Activated CD4-positive, alpha-beta memory T cell treated with anti-CD3 and anti-CD28 coated beads for 36 hours (primary cell): ENCODE measurements around the gene HRH3. TPM values are rescaled to one million over a fixed set of nuclear protein-coding genes. Genes with fewer than 3 reads are reported as not detected.

Experiments
- CTCF ChIA-PET: fragments of 350-600 bp; sonication (Branson Sonifier 250); formaldehyde crosslinking; loops from one replicate; lab custom pipeline; 2021; ENCODE audit warnings: antibody characterized with exemption, inconsistent platforms; lab: Charles Lee
- POLR2A ChIA-PET: fragments of 350-600 bp; sonication (Branson Sonifier 250); formaldehyde crosslinking; loops from one replicate; lab custom pipeline; 2021; ENCODE audit warnings: antibody characterized with exemption; lab: Charles Lee
- DNase-seq: peaks from one replicate; pipeline ENCODE4 v3.0.0-alpha.2; 2020
- H3K27ac Mint-ChIP-seq: one replicate; pipeline ENCODE4 v1.8.0; 2021; ENCODE audit warnings: mixed read lengths
- H3K27me3 Mint-ChIP-seq: one replicate; pipeline ENCODE4 v1.8.0; 2021; ENCODE audit warnings: mixed read lengths
- H3K36me3 Mint-ChIP-seq: one replicate; pipeline ENCODE4 v1.8.0; 2021; ENCODE audit warnings: mixed read lengths
- H3K4me1 Mint-ChIP-seq: one replicate; pipeline ENCODE4 v1.8.0; 2021; ENCODE audit warnings: low read depth, mixed read lengths
- H3K4me3 Mint-ChIP-seq: one replicate; pipeline ENCODE4 v1.8.0; 2021; ENCODE audit warnings: mild to moderate bottlenecking, mixed read lengths
- H3K9me3 Mint-ChIP-seq: one replicate; pipeline ENCODE4 v1.8.0; 2021; ENCODE audit warnings: mixed read lengths
- intact Hi-C: fragments of 100-400 bp; cut with micrococcal nuclease; formaldehyde crosslinking; loops from one replicate; pipeline ENCODE4 v1.15.1; 2023
- total RNA-seq, 2 experiments: library from RNA; stranded (reverse); gene quantifications; one replicate each; pipeline ENCODE4 v1.2.3, GENCODE V29; 2021

Gene HRH3
- total RNA-seq, 2 experiments from 2014 or later, result not detected

DNA sequence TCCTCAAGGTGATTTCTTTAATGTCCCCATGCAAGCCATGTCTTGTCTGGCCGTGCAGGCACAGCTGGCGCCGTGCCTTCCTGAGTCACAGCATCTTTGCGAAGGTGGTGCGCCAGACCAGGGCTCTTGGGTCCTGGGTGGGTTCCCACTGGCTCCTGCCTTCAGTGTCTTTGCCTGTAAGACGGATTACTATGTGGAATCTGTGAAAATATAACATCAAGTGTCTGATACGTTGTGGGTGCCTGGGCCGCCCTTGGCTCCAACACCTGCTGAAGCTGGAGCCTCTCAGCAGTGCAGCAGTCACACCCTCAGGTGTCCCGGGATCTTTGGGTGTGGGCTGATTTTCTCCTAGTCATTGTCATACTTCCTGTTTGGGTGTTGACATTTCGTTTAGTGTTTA, 21.4 kb upstream of the HRH3 start:
- ChIA-PET POLR2A (no interaction called here), CTCF (no interaction called here)
- no peaks in the 10 kb centered on the region for H3K36me3 Mint-ChIP-seq
- no peaks in the 10 kb centered on the region for H3K27me3 Mint-ChIP-seq
- intact Hi-C loops, result no loop called here
- peak overlapping the region; percentile 46 for H3K27ac Mint-ChIP-seq
- peaks cover 47% of the 10 kb centered on the region for H3K4me1 Mint-ChIP-seq
- no peak overlapping the region for H3K4me3 Mint-ChIP-seq
- DNase-seq, result no peak
- no peaks in the 10 kb centered on the region for H3K9me3 Mint-ChIP-seq

GRCh38 chr20:62240020-62240685, 20.1 kb upstream of the HRH3 start:
- no peaks in the 10 kb centered on the region for H3K27me3 Mint-ChIP-seq
- ChIA-PET POLR2A (no interaction called here), CTCF (no interaction called here)
- intact Hi-C loops, result no loop called here
- H3K36me3 Mint-ChIP-seq, result no peaks in the 10 kb centered on the region
- H3K9me3 Mint-ChIP-seq, result no peaks in the 10 kb centered on the region
- peak overlapping the region; percentile 78 for H3K4me3 Mint-ChIP-seq
- no peak for DNase-seq
- no peak overlapping the region for H3K27ac Mint-ChIP-seq
- peaks cover 42% of the 10 kb centered on the region for H3K4me1 Mint-ChIP-seq

DNA sequence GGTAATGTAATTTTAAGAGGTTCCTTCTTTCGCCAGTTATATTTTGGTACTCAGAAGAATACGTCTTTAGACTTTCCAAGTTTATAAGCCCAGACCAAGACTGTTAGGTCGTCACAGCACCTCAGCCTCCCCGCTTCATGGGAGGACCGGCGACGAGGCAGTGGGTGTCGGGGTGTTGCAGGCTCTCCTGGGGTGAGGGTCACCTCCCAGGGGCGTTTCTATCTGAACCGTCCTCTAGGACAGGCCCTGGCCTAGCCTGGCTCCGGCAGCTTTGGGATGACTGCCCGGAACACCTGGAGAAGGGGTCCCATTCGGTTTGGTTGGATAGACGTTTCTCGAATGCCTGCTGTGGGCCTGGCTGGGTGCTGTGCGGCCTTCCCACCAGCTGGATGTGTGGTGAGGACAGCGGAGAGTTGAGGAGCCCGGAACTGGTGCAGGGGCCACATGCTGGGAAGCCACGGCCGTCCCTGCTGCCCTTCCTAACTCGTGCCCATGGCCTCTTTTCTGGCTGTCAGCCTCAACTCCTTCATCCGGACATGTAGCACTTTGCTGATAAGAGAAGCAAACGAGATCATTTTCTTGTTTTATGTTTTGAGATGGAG, 19.3 kb upstream of the HRH3 start:
- Mint-ChIP-seq H3K4me3 (peak overlapping the region; percentile 78), H3K4me1 (peaks cover 38% of the 10 kb centered on the region), H3K27ac (peak overlapping the region; percentile 33), H3K36me3 (no peaks in the 10 kb centered on the region), H3K9me3 (no peaks in the 10 kb centered on the region), H3K27me3 (no peaks in the 10 kb centered on the region)
- POLR2A ChIA-PET, result no interaction called here
- intact Hi-C loops, result loop anchor here (5.0 to 10.0 kb wide), 2 partner anchors 148 to 175 kb away; partner anchors contain the start of genes RPS21 and TAF4
- no peak for DNase-seq
- CTCF ChIA-PET, result no interaction called here

- H3K36me3 Mint-ChIP-seq, result no peaks in the 10 kb centered on the region
Measured at GRCh38 chr20:62238569-62239277, 18.6 kb upstream of the HRH3 start.

DNA sequence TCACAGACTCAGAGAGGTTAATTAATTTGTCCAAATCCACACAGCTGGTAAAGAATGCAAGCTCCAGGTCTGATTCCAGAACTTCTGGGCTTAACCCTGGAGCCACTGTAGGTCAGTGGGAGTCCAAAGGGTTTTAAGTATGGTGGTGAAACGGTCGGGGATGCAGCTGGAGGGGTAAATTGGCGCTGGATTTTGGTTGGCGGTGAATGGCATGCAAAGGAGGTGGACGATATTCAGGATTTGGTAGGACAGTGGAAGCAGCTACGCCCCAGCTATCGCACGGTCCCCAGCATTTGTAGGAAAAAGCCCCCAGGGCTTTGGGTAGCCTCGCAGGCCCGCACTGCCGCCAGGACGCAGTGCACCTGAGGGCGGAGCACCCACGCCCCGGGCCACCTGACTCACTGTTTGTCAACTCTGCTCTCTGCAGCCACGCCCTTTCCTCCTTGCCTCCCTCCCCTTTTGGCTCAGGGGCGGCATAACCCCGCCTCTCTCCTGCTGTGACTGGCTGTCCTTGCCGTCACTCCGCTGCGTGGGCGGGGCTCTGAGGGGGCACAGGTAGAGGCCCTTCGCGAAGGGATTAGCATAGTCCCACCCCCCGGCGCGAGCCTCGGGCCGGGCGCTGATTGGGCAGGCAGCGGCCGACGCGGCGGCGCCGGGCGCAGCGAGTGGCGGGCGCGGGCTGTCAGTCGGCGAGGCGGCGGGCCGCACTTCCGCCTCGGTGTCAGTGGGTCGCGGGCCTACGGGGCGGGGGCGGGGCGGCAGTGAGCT, 17.9 kb upstream of the HRH3 start, which contains the start of gene OSBPL2:
OSBPL2 (plus strand) TSS at position 721 of the 768 bp plus-strand sequence. CDS start 17,664 bp downstream, outside the sequence.
- Mint-ChIP-seq H3K27ac (peak within 1 kb of the TSS; percentile 80), H3K9me3 (peaks cover 4% of the 10 kb centered on the region), H3K36me3 (no peaks in the 10 kb centered on the region), H3K4me3 (peak within 1 kb of the TSS; percentile 78), H3K27me3 (no peaks in the 10 kb centered on the region), H3K4me1 (peaks cover 37% of the 10 kb centered on the region)
- intact Hi-C loops, result loop anchor here (1.0 to 10.0 kb wide), 5 partner anchors 56 to 173 kb away; partner anchors contain the start of genes ADRM1, PSMA7, RPS21 and SS18L1
- ChIA-PET CTCF (interaction anchor here (0.5 to 1.3 kb wide), 2 partner anchors 64 to 225 kb away, joined by 3 to 4 read pairs; partner anchors contain the start of gene ADRM1), POLR2A (interaction anchor here (1.1 kb wide), 1 partner anchor 9 kb away, joined by 3 read pairs; no protein-coding TSS in a partner anchor)
- DNase-seq, result peak; percentile 100

More at GRCh38 chr20:62238569-62239277, 18.6 kb upstream of the HRH3 start:
- intact Hi-C loops, result loop anchor here (1.0 to 10.0 kb wide), 5 partner anchors 56 to 174 kb away; partner anchors contain the start of genes ADRM1, PSMA7, RPS21 and SS18L1
- ChIA-PET CTCF (interaction anchor here (1.3 kb wide), 1 partner anchor 64 kb away, joined by 4 read pairs; the partner anchor contains the start of gene ADRM1), POLR2A (interaction anchor here (1.1 kb wide), 1 partner anchor 8 kb away, joined by 3 read pairs; no protein-coding TSS in a partner anchor)
- H3K9me3 Mint-ChIP-seq, result peaks cover 1% of the 10 kb centered on the region
- peak overlapping the region; percentile 33 for H3K27ac Mint-ChIP-seq
- H3K4me3 Mint-ChIP-seq, result peak overlapping the region; percentile 78
- peaks cover 37% of the 10 kb centered on the region for H3K4me1 Mint-ChIP-seq
- H3K27me3 Mint-ChIP-seq, result no peaks in the 10 kb centered on the region
- DNase-seq, result peak; percentile 20

GRCh38 chr20:62237514-62237800, 17.4 kb upstream of the HRH3 start:
- Mint-ChIP-seq H3K4me1 (peaks cover 33% of the 10 kb centered on the region), H3K36me3 (no peaks in the 10 kb centered on the region), H3K4me3 (peak overlapping the region; percentile 70), H3K27me3 (no peaks in the 10 kb centered on the region), H3K9me3 (peaks cover 4% of the 10 kb centered on the region), H3K27ac (no peak overlapping the region)
- intact Hi-C loops, result loop anchor here (5.0 to 10.0 kb wide), 2 partner anchors 150 to 173 kb away; partner anchors contain the start of genes RPS21 and TAF4
- POLR2A ChIA-PET, result no interaction called here
- no peak for DNase-seq
- CTCF ChIA-PET, result interaction anchor here (0.5 to 1.3 kb wide), 2 partner anchors 65 to 224 kb away, joined by 3 to 4 read pairs; partner anchors contain the start of gene ADRM1

DNA sequence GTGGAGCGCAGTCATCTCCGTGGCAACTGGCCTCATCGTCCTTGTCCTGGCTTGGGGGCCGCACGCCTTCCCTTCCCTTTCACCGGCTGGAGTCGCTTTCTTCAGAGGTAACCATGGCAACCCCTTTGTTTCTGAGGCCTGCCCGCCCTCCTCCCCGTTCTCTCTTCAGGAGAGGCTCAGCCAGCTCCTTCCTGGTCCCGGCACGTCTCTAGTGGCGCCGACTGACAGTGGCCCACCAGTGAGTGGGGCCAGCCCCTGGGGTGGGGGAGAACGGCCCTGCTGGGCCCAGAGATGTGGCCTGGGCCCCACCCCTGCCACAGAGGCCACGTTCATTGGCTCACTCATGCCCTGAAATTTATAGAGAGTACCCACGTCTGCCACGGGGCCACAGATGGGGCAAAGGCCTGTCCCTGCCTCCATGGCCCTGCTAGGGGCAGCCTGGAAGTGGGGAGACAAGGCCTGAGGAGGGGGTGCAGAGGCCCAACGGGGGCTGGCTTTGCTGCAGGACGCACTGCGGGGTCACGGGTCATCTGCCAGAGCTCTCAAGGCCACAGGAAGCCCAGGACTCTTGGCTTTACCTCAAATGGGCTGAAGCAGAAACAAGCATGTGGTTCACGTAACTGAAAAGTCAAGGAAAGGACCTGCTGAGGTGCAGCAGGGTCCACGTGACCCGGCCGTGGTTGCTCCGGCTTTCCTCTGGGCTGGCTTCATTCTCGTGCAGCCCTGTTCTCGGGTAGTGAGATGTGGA, 16.9 kb upstream of the HRH3 start:
- Mint-ChIP-seq H3K4me1 (peaks cover 32% of the 10 kb centered on the region), H3K4me3 (no peak overlapping the region), H3K27me3 (no peaks in the 10 kb centered on the region), H3K9me3 (peaks cover 4% of the 10 kb centered on the region), H3K27ac (no peak overlapping the region), H3K36me3 (no peaks in the 10 kb centered on the region)
- intact Hi-C loops, result loop anchor here (5.0 to 10.0 kb wide), 2 partner anchors 150 to 172 kb away; partner anchors contain the start of genes RPS21 and TAF4
- ChIA-PET POLR2A (no interaction called here), CTCF (no interaction called here)
- DNase-seq, result no peak

GRCh38 chr20:62236200-62236599, 16.1 kb upstream of the HRH3 start:
- peaks cover 24% of the 10 kb centered on the region for H3K4me1 Mint-ChIP-seq
- DNase-seq, result no peak
- ChIA-PET POLR2A (no interaction called here), CTCF (no interaction called here)
- no peak overlapping the region for H3K4me3 Mint-ChIP-seq
- peaks cover 4% of the 10 kb centered on the region for H3K9me3 Mint-ChIP-seq
- H3K27ac Mint-ChIP-seq, result no peak overlapping the region
- no peaks in the 10 kb centered on the region for H3K36me3 Mint-ChIP-seq
- no peaks in the 10 kb centered on the region for H3K27me3 Mint-ChIP-seq
- intact Hi-C loops, result loop anchor here (5.0 to 10.0 kb wide), 2 partner anchors 151 to 171 kb away; partner anchors contain the start of genes RPS21 and TAF4

- Mint-ChIP-seq H3K4me1 (peaks cover 21% of the 10 kb centered on the region), H3K36me3 (no peaks in the 10 kb centered on the region), H3K9me3 (peaks cover 4% of the 10 kb centered on the region), H3K27ac (no peak overlapping the region), H3K4me3 (no peak overlapping the region), H3K27me3 (no peaks in the 10 kb centered on the region)
- POLR2A ChIA-PET, result no interaction called here
- intact Hi-C loops, result loop anchor here (5.0 to 10.0 kb wide), 2 partner anchors 152 to 171 kb away; partner anchors contain the start of genes RPS21 and TAF4
- DNase-seq, result no peak
- CTCF ChIA-PET, result no interaction called here
Measured at GRCh38 chr20:62235777-62236157, 15.7 kb upstream of the HRH3 start.

- H3K4me1 Mint-ChIP-seq, result peaks cover 16% of the 10 kb centered on the region
- H3K4me3 Mint-ChIP-seq, result no peak overlapping the region
- CTCF ChIA-PET, result no interaction called here
- no peaks in the 10 kb centered on the region for H3K36me3 Mint-ChIP-seq
- H3K27ac Mint-ChIP-seq, result no peak overlapping the region
- no peak for DNase-seq
- peaks cover 4% of the 10 kb centered on the region for H3K9me3 Mint-ChIP-seq
- intact Hi-C loops, result loop anchor here (5.0 to 10.0 kb wide), 2 partner anchors 152 to 170 kb away; partner anchors contain the start of genes RPS21 and TAF4
- H3K27me3 Mint-ChIP-seq, result no peaks in the 10 kb centered on the region
- POLR2A ChIA-PET, result no interaction called here
Measured at GRCh38 chr20:62235001-62235776, 15.1 kb upstream of the HRH3 start.
